NCI-H446 treated with DMSO at 0.1 percent for 48 hours (cell line): ENCODE data around the gene GUCA1A.

ENCODE experiments used
- DNase-seq: peaks from one replicate; lab custom pipeline; 2025; lab: John Stamatoyannopoulos, UW

GUCA1A gene

GRCh38 chr6:42173101-42173500 lies at the start of gene GUCA1A:
GUCA1A (plus strand) TSS chr6:42173364; CDS start chr6:42173614, 250 bp downstream.
- DNase-seq, result no peak

- DNase-seq, result no peak
These were observed 49.6 kb upstream of the GUCA1A start for GRCh38 chr6:42123379-42124103.

GRCh38 chr6:42124223-42124836 lies 48.8 kb upstream of the GUCA1A start:
- no peak for DNase-seq

GRCh38 chr6:42125231-42125630 lies 47.9 kb upstream of the GUCA1A start:
- DNase-seq, result no peak

- no peak for DNase-seq
These were observed 47.5 kb upstream of the GUCA1A start for GRCh38 chr6:42125663-42126062.

GRCh38 chr6:42128460-42129359 lies 44.5 kb upstream of the GUCA1A start:
- no peak for DNase-seq

GRCh38 chr6:42129360-42129676 lies 43.8 kb upstream of the GUCA1A start:
- no peak for DNase-seq

- no peak for DNase-seq
These were observed 41.6 kb upstream of the GUCA1A start for GRCh38 chr6:42131531-42131930.

- no peak for DNase-seq
These were observed 39.2 kb upstream of the GUCA1A start for GRCh38 chr6:42133926-42134325.

GRCh38 chr6:42135161-42135560 lies 38.0 kb upstream of the GUCA1A start:
- DNase-seq, result no peak

GRCh38 chr6:42135722-42136121 lies 37.4 kb upstream of the GUCA1A start:
- no peak for DNase-seq

GRCh38 chr6:42136508-42137193 lies 36.5 kb upstream of the GUCA1A start:
- no peak for DNase-seq

GRCh38 chr6:42137194-42137753 lies 35.9 kb upstream of the GUCA1A start:
- DNase-seq, result no peak

GRCh38 chr6:42138190-42138589 lies 35.0 kb upstream of the GUCA1A start:
- DNase-seq, result no peak

GRCh38 chr6:42138630-42139619 lies 34.2 kb upstream of the GUCA1A start:
- DNase-seq, result no peak

GRCh38 chr6:42140032-42140431 lies 33.1 kb upstream of the GUCA1A start:
- no peak for DNase-seq

- DNase-seq, result no peak
These were observed 32.2 kb upstream of the GUCA1A start for GRCh38 chr6:42140756-42141602.

- no peak for DNase-seq
These were observed 31.5 kb upstream of the GUCA1A start for GRCh38 chr6:42141603-42142117.

GRCh38 chr6:42142118-42142835 lies 30.9 kb upstream of the GUCA1A start, which contains the start of gene C6orf132:
C6orf132 (minus strand) TSS chr6:42142620; CDS start chr6:42142444, 176 bp downstream.
- DNase-seq, result no peak
